HG03060 (cell line): ENCODE results near the gene ZNF267.
"Not testable (repeated sequence)": the region's sequence is repeated elsewhere in the genome, so short reads cannot be mapped to it uniquely, and the experiment has no call there.

Source experiments
- ATAC-seq: cut with Tn5 transposase; IDR thresholded peaks from one replicate; pipeline ENCODE4 v1.9.1; 2021; ENCODE audit warnings: low read depth, moderate number of reproducible peaks; ENCODE audit not compliant: unreplicated experiment

The ZNF267 gene

DNA sequence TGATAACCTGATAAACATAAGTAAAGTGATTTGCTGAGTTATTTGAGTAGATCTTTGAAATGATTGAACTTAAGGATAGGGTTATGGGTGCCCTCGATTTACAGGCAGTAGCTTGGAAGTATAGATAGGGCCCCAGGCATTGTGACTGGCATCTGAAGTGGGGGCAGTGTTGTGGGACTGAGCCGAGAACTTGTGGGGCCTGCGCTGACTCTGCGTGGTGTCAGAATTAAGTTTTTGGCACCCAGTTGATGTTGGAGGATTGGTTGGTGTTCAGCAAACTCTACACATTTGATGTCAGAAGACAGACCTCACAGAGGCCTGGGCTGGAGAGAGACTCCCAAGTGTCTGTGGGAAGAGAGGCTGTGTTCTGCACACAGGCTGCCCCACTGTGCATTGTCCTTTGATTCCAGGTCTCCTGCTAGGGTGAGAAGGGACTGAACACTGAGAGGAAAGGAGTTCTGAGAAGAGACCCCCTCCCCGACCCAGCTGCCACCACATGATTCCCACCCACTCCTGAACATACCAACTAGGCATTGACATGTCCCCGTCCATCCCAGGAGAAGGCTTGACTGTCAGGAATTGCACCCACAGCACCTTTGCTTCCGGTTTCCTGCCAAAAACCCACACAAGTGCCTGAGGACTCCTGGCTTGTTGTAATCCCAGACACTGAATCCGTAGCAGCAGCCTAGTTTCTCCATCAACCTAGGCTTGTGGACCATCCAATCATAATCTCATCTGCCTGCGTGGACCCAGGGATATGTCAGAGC, 4.5 kb downstream of the ZNF267 start:
- ATAC-seq: no peak

DNA sequence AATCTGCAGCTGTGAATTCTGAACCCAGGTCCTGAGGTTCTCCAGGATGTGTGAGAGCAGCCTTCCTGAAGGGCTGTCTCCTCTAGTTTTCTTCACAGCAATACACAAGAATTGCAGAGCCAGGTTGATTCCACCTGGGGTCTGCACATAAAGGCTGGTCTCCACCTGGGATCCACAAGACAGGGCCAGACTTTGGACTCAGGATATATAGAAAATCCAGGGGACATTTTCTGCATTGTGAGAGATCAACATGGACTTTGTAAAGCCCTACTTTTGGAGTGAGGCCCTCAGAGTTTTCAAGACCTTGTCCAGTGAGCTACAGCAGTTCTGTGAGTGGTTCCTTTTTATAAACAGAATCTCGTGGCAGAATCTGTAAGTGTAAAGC, 6.3 kb downstream of the ZNF267 start:
- no peak for ATAC-seq

DNA sequence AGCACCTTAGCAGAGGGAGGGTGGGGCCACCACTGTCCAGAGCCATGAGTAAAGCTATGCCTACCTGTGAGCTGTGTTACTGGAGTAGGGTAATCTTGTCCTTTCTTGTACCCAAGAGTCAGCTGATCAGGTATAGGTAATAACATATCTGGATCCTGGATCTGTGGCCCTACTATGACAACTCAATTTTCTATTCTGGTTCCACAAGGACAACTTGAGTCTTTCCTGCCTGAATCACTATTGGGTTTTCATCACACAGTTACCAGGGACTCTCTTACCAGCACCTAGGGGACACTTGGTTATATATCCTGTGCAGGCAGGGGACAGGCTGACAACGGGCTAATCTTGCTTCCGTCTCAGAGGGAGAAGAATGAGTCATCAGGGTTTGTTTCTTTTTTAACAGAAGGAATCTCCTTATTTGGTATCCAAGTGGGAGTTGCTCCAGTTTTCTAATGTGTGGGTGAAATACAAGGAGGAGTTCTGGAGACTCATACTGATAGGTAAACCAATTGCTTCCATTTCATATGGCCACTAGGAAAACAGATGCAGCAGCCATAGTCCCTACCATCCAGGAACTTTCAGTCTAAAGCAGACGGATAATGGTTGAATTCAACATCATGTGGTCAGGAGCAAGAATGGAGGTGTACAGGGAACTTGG, 6.8 kb downstream of the ZNF267 start:
- ATAC-seq: no peak

DNA sequence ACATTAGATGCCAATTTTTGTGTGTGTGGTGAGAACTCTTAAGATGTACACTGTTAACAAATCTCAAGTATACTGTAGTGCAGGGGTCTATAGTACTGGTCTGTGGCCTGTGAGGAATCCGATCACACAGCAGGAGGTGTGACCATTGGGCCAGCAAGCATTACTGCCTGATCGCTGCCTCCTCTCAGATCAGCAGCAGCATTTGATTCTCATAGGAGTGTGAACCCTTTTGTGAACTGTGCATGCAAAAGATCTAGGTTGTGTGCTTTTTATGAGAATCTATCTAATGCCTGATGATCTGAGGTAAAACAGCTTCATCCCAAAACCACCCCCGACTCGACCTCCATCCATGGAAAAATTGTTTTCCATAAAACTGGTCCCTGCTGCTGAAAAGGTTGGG, 12.6 kb downstream of the ZNF267 start:
- ATAC-seq: no peak

DNA sequence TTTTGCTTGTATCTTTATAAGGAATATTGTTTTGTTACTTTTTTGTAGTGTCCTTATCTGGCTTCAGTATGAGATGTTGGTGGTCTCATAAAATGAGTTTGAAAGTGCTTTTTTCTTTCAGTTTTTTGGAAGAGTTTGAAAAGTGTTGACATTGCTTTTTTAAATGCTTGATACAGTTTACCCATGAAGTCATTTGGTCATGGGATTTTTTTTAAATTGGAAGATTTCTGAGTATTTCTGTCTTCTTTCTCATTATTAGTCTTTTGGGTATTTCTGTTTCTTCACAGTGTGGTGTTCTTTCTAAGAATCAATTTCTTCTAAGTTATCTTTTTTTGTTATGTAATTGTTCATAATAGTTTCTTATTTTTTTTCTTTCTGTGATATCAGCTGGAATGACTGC, 15.1 kb downstream of the ZNF267 start:
- no peak for ATAC-seq

DNA sequence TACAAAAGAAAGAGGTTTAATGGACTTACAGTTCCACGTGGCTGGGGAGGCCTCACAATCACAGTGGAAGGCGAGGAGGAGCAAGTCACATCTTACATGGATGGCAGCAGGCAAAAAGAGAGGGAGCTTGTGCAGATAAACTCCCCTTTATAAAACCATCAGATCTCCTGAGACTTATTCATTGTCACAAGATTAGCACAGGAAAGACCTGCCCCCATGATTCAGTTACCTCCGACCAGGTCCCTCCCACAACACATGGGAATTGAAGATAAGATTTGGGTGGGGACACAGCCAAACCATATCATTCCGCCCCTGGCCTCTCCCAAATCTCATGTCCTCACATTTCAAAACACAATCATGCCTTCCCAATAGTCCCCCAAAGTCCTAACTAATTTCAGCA, 18.5 kb downstream of the ZNF267 start:
- ATAC-seq: not testable (repeated sequence)

DNA sequence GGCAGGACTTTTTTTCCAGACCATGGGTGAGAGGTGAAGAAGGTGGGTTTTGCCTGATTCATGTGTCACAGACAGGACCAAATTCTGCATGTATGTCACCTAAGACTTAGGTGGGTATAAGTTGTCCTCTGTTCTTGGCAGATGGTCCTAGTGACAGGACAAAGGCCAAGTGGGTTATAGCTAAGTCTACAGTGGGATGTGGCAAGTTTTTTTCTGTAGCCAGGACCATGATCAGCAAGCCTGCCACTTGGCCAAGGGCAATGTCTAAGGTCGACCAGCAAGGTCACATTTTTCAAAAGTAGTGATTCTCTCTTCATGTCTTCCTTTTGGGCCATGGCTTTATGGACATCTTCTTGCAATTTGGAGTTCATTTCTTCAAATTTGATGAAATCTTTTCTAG, 20.2 kb downstream of the ZNF267 start:
- ATAC-seq: no peak

DNA sequence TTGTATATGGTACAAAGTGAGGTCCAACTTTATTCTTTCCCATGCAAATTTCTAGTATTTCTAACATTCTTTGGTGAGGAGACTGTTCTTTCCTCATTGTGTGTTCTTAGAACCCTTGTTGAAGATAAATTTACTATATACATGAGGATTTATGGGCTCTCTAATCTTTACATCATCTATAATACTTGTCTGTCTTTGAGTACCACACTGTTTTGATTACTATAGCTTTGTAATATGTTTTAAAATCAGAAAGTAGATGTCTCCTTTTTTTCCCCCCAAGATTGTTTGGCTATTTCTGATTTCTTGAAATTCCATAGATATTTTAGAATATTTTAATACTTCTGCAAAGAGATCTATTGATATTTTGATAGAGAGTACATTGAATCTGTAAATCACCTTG, 23.7 kb downstream of the ZNF267 start:
- no peak for ATAC-seq

DNA sequence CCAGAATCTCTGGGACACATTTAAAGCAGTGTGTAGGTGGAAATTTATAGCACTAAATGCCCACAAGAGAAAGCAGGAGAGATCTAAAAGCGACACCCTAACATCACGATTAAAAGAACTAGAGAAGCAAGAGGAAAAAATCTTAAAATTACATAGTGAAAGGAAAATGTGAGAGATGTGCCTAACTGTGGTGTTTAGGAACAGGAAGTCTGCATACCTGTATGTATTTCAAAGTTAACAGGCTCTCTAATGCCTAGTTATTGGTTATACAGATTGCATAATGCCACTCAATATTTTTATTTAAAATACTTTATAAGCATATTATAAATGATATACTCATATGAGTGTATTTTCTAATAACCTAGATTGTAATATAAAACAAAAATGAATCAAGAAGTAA, 25.9 kb downstream of the ZNF267 start:
- ATAC-seq: no peak

DNA sequence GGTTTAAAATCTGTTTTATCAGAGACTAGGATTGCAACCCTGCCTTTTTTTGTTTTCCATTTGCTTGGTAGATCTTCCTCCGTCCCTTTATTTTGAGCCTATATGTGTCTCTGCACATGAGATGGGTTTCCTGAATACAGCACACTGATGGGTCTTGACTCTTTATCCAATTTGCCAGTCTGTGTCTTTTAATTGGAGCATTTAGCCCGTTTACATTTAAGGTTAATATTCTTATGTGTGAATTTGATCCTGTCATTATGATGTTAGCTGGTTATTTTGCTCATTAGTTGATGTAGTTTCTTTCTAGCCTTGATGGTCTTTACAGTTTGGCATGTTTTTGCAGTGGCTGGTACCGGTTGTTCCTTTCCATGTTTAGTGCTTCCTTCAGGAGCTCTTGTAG, 31.0 kb downstream of the ZNF267 start:
- not testable (repeated sequence) for ATAC-seq

DNA sequence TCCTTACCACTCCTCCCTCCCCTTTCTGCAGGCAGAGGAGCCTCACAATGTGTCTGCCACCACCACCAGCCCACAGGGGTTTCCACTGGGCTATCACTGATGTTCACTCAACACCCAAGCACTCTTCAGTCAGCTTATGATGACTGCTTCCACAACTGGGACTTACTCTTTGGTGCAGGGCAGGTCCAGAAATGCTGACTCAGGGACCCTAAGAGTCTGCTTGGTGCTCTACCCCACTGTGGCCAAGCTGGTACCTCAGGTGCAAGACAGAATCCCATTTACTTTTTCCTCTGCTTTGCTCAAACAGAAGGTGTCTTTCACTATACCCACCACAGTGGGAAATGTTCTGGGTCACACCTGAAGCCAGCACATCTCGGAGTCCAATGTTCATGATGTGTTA, 40.1 kb downstream of the ZNF267 start:
- no peak for ATAC-seq

DNA sequence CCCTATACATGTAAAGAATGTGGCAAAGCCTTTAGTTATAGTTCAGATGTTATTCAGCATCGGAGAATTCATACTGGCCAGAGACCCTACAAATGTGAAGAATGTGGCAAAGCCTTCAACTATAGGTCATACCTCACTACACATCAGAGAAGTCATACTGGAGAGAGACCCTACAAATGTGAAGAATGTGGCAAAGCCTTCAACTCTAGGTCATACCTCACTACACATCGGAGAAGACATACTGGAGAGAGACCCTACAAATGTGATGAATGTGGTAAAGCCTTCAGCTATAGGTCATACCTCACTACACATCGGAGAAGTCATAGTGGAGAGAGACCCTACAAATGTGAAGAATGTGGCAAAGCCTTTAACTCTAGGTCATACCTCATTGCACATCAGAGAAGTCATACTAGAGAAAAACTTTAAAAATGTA, 42.5 kb downstream of the ZNF267 start:
- ATAC-seq: no peak

DNA sequence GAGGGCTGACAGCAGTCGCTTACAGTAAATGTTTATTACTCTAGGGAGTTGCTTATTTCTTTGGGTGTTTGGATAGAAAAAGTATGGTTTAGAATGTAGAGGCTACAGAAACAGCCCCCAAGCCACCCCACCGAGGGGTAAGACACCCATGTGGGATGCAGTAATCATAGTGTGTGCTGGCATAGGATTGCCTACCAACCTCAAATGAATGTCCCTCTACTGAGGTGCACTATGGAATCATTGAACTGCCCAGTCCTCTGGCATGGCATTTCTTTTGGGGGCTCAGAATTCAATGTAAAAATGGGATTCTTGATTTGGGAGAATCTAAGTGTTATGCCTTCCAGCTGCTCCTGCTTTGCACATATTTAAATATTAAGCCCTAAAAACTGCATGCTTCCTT, 46.8 kb downstream of the ZNF267 start:
- ATAC-seq: no peak

DNA sequence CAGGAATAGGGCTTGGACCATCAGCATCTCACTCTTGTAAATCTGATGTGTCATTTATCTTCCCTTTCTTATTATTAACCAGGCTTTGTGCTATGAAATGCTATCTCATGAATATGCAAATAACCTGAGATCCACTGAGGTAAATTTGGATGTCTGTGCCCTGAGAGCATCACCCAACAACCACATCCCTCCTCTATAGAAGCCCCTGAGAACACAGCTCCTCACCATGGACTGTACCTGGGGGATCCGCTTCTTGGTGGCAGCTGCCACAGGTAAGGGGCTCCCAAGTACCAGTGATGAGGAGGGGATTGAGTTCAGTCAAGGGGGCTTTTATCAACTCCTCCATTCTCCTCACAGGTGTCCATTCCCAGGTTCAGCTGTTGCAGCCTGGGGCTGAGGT, 78.2 kb downstream of the ZNF267 start:
- not testable (repeated sequence) for ATAC-seq

DNA sequence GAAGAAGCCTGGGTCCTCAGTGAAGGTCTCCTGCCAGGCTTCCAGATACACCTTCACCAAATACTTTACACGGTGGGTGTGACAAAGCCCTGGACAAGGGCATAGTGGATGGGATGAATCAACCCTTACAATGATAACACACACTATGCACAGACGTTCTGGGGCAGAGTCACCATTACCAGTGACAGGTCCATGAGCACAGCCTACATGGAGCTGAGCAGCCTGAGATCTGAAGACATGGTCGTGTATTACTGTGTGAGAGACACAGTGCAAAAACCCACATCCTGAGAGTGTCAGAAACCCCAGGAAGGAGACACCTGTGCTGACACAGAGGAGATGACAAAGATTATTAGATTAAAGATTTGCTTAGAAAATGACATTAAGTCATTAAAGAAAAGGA, 78.6 kb downstream of the ZNF267 start:
- not testable (repeated sequence) for ATAC-seq

DNA sequence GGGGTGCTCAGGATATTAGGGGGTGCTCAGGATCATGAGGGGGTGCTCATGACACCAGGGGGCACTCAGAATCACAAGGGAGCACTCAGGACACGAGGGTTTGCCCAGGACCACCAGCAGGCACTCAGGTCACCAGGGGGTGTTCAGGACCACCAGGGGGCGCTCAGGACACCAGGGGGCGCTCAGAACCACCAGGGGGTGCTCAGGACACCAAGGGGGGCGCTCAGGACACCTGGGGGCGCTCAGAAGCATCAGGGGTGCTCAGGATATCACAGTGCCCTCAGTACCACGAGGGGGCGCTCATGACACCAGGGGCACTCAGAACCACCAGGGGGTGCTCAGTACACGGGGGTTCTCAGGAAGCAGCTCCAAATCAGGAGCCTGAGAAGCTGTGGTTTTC, 82.6 kb downstream of the ZNF267 start:
- ATAC-seq: not testable (repeated sequence)

DNA sequence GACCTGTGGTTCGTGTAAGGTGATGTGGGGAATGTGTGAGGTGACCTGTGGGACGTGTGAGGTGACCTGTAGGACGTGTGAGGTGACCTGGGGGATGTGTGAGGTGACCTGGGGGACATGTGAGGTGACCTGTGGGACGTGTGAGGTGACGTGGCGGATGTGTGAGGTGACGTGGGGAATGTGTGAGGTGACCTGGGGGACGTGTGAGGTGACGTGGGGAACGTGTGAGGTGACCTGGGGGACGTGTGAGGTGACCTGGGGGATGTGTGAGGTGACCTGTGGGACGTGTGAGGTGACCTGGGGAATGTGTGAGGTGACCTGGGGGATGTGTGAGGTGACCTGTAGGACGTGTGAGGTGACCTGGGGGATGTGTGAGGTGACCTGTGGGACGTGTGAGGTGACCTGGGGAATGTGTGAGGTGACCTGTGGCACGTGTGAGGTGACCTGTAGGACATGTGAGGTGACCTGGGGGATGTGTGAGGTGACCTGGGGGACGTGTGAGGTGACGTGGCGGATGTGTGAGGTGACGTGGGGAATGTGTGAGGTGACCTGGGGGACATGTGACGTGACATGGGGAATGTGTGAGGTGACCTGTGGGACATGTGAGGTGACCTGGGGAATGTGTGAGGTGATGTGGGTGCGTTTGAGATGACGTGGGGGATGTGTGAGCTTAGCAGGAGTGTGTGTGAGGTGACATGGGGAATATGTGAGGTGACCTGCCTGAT, 86.7 kb downstream of the ZNF267 start:
- ATAC-seq: not testable (repeated sequence)
